IMR-90 (cell line): Measurements from ENCODE around the gene MRPS15. TPM values are rescaled to one million over a fixed set of nuclear protein-coding genes. Genes with fewer than 3 reads are reported as not detected.

ENCODE experiments used
- ATAC-seq: fragments of 200-7000 bp; cut with Tn5 transposase; 2 replicates; pipeline ENCODE4 v1.9.1; 2020; ENCODE audit warnings: low read depth, mild to moderate bottlenecking, moderate library complexity
- BruUV-seq: library from RNA; stranded (reverse); fragments of 400-500 nt; replicated peaks from 2 replicates; lab custom pipeline; 2021; lab: Mats Ljungman, UMichigan
- CTCF ChIA-PET: fragments of 300-600 bp; formaldehyde crosslinking; extraction: SDS; loops from one replicate; lab custom pipeline; 2021; ENCODE audit warnings: antibody characterized with exemption; lab: Yijun Ruan, JAX
- POLR2A ChIA-PET: fragments of 300-600 bp; sonication (Branson Sonifier 250); formaldehyde crosslinking; loops from one replicate; lab custom pipeline; 2022; ENCODE audit warnings: antibody characterized with exemption; ENCODE audit not compliant: unreplicated experiment; lab: Charles Lee
- DNase-seq: peaks from one replicate; pipeline ENCODE4 v3.0.0; 2013
- H2AFZ ChIP-seq: replicated peaks from 2 replicates; pipeline ENCODE3; 2013; ENCODE audit warnings: low read length, mild to moderate bottlenecking; ENCODE audit not compliant: poor library complexity
- H2AK5ac ChIP-seq: 2 replicates; pipeline ENCODE4 v1.6.1; 2013; ENCODE audit warnings: low read depth, low read length, inconsistent platforms
- H2AK9ac ChIP-seq: replicated peaks from 2 replicates; pipeline ENCODE3; 2013; ENCODE audit warnings: mild to moderate bottlenecking, low read depth, low read length, moderate library complexity; ENCODE audit not compliant: poor library complexity
- H2BK120ac ChIP-seq: 2 replicates; pipeline ENCODE4 v1.6.1; 2013; ENCODE audit warnings: low read depth, low read length, inconsistent platforms
- H2BK15ac ChIP-seq: 3 replicates; pipeline ENCODE4 v1.6.1; 2013; ENCODE audit warnings: low read depth, low read length, inconsistent platforms
- H2BK20ac ChIP-seq: 2 replicates; pipeline ENCODE4 v1.6.1; 2013; ENCODE audit warnings: low read depth, mild to moderate bottlenecking, inconsistent platforms, low read length, moderate library complexity
- H2BK5ac ChIP-seq: 2 replicates; pipeline ENCODE4 v1.6.1; 2013; ENCODE audit warnings: mild to moderate bottlenecking, low read depth, low read length, inconsistent platforms; ENCODE audit not compliant: poor library complexity, severe bottlenecking
- H3K14ac ChIP-seq: replicated peaks from 2 replicates; pipeline ENCODE4 v1.6.1; 2013; ENCODE audit warnings: low read depth, low read length, inconsistent platforms
- H3K18ac ChIP-seq: 2 replicates; pipeline ENCODE4 v1.6.1; 2013; ENCODE audit warnings: low read depth, low read length, control low read depth
- H3K23ac ChIP-seq: 2 replicates; pipeline ENCODE4 v1.6.1; 2013; ENCODE audit warnings: low read depth, low read length, inconsistent platforms
- H3K27ac ChIP-seq: 2 replicates; pipeline ENCODE4 v1.5.1; 2013; ENCODE audit warnings: mild to moderate bottlenecking, control low read depth, low read length; ENCODE audit not compliant: insufficient read depth
- H3K27me3 ChIP-seq: 2 replicates; pipeline ENCODE4 v1.6.1; 2013; ENCODE audit warnings: low read length; ENCODE audit not compliant: control insufficient read depth, insufficient read depth
- H3K36me3 ChIP-seq: 2 replicates; pipeline ENCODE4 v1.6.1; 2013; ENCODE audit warnings: low read length, mixed read lengths; ENCODE audit not compliant: control insufficient read depth, insufficient read depth
- H3K4ac ChIP-seq: 2 replicates; pipeline ENCODE4 v1.6.1; 2013; ENCODE audit warnings: low read depth, low read length, inconsistent platforms
- H3K4me1 ChIP-seq: 2 replicates; pipeline ENCODE4 v1.6.1; 2013; ENCODE audit warnings: low read length, mixed read lengths; ENCODE audit not compliant: control insufficient read depth, insufficient read depth
- H3K4me2 ChIP-seq: 2 replicates; pipeline ENCODE4 v1.6.1; 2013; ENCODE audit warnings: low read depth, mild to moderate bottlenecking, control low read depth, low read length, moderate library complexity
- H3K4me3 ChIP-seq: 2 replicates; pipeline ENCODE4 v1.5.1; 2013; ENCODE audit warnings: low read depth, mild to moderate bottlenecking, control low read depth, low read length, moderate library complexity; ENCODE audit not compliant: insufficient read depth
- H3K56ac ChIP-seq: 2 replicates; pipeline ENCODE4 v1.6.1; 2013; ENCODE audit warnings: low read length, inconsistent platforms; ENCODE audit not compliant: insufficient read depth; ENCODE audit errors: extremely low read depth
- H3K79me1 ChIP-seq, 2 experiments: 2 replicates each; pipeline ENCODE4 v1.6.1; 2013; ENCODE audit warnings: low read length in 2 of 2, inconsistent platforms in 1 of 2, low read depth in 1 of 2
- H3K9ac ChIP-seq: 2 replicates; pipeline ENCODE4 v1.6.1; 2013; ENCODE audit warnings: low read depth, low read length, control low read depth
- H3K9me1 ChIP-seq: 2 replicates; pipeline ENCODE4 v1.6.1; 2013; ENCODE audit warnings: low read length, inconsistent platforms; ENCODE audit not compliant: insufficient read depth
- H3K9me3 ChIP-seq: 2 replicates; pipeline ENCODE4 v1.6.1; 2013; ENCODE audit warnings: low read length; ENCODE audit not compliant: control insufficient read depth, insufficient read depth
- H4K20me1 ChIP-seq: 2 replicates; pipeline ENCODE4 v1.6.1; 2013; ENCODE audit warnings: low read length, inconsistent platforms; ENCODE audit not compliant: insufficient read depth
- H4K5ac ChIP-seq: 2 replicates; pipeline ENCODE4 v1.6.1; 2013; ENCODE audit warnings: mild to moderate bottlenecking, low read depth, low read length, control low read depth
- H4K8ac ChIP-seq, 2 experiments: 2 replicates each; pipeline ENCODE4 v1.6.1; 2013; ENCODE audit warnings: low read depth in 2 of 2, low read length in 2 of 2, control low read depth in 1 of 2, inconsistent platforms in 1 of 2
- H4K91ac ChIP-seq: 2 replicates; pipeline ENCODE4 v1.6.1; 2013; ENCODE audit warnings: low read depth, low read length, inconsistent platforms; ENCODE audit not compliant: insufficient read depth
- BHLHE40 ChIP-seq: fragments of 150-350 bp; IDR thresholded peaks from 2 replicates; pipeline ENCODE4 v1.6.1; 2016; ENCODE audit warnings: mild to moderate bottlenecking, low read depth, low read length
- CEBPB ChIP-seq: IDR thresholded peaks from 2 replicates; pipeline ENCODE4 v1.6.1; 2012; ENCODE audit warnings: low read depth, low read length, improper control_type of control experiment
- CHD1 ChIP-seq: IDR thresholded peaks from 2 replicates; pipeline ENCODE4 v1.6.1; 2012; ENCODE audit warnings: low read depth, low read length, improper control_type of control experiment
- CTCF ChIP-seq: conservative IDR thresholded peaks from 2 replicates; pipeline ENCODE4 v1.5.1; 2012; ENCODE audit warnings: mild to moderate bottlenecking, low read depth, low read length, improper control_type of control experiment
- ELK1 ChIP-seq: fragments of 150-350 bp; IDR thresholded peaks from 2 replicates; pipeline ENCODE4 v1.6.1; 2016; ENCODE audit warnings: low read depth, mild to moderate bottlenecking, low read length, moderate library complexity, borderline replicate concordance
- FOS ChIP-seq: fragments of 150-350 bp; IDR thresholded peaks from 2 replicates; pipeline ENCODE4 v1.6.1; 2016; ENCODE audit warnings: low read depth, low read length
- MAFK ChIP-seq: IDR thresholded peaks from 2 replicates; pipeline ENCODE4 v1.6.1; 2012; ENCODE audit warnings: low read depth, low read length, improper control_type of control experiment
- MAZ ChIP-seq: IDR thresholded peaks from 2 replicates; pipeline ENCODE4 v1.6.1; 2012; ENCODE audit warnings: low read depth, mild to moderate bottlenecking, low read length, improper control_type of control experiment, moderate library complexity, borderline replicate concordance
- MXI1 ChIP-seq: IDR thresholded peaks from 2 replicates; pipeline ENCODE4 v1.6.1; 2012; ENCODE audit warnings: low read depth, mild to moderate bottlenecking, low read length, moderate library complexity, borderline replicate concordance
- NFE2L2 ChIP-seq: fragments of 150-350 bp; IDR thresholded peaks from 2 replicates; pipeline ENCODE4 v1.6.1; 2016; ENCODE audit warnings: low read depth, mild to moderate bottlenecking, low read length
- POLR2A ChIP-seq: IDR thresholded peaks from 2 replicates; pipeline ENCODE4 v1.6.1; 2012; ENCODE audit warnings: mild to moderate bottlenecking, low read depth, low read length
- RCOR1 ChIP-seq: IDR thresholded peaks from 2 replicates; pipeline ENCODE4 v1.6.1; 2012; ENCODE audit warnings: mild to moderate bottlenecking, low read length, improper control_type of control experiment; ENCODE audit not compliant: insufficient replicate concordance
- RFX5 ChIP-seq: IDR thresholded peaks from 2 replicates; pipeline ENCODE4 v1.8.0; 2012; ENCODE audit warnings: low read depth, mild to moderate bottlenecking, low read length, moderate library complexity
- SMC3 ChIP-seq: fragments of 150-350 bp; IDR thresholded peaks from 2 replicates; pipeline ENCODE4 v1.6.1; 2016; ENCODE audit warnings: low read depth, mild to moderate bottlenecking, antibody characterized with exemption, low read length, moderate library complexity
- USF2 ChIP-seq: fragments of 150-350 bp; IDR thresholded peaks from 2 replicates; pipeline ENCODE4 v1.6.1; 2017; ENCODE audit warnings: mild to moderate bottlenecking, antibody characterized with exemption, low read length, low read depth
- WGBS, 2 experiments: methylation state at CpG; one replicate each; pipeline versions ENCODE4 v1.1.5 to v1.1.7; 2013; ENCODE audit warnings: missing lambda C conversion rate in 2 of 2; ENCODE audit not compliant: insufficient read length in 1 of 2; ENCODE audit errors: extremely low coverage in 2 of 2; 5-methylcytosine and 5-hydroxymethylcytosine counted together
- dilution Hi-C: fragments of 300-500 bp; cut with HindIII; formaldehyde crosslinking; loops from one replicate; pipeline ENCODE4 v1.14.3; 2018; ENCODE audit warnings: low sequenced_read_pairs; ENCODE audit not compliant: unreplicated experiment
- in situ Hi-C: fragments of 300-500 bp; cut with MboI; formaldehyde crosslinking; loops from 3 replicates; pipeline ENCODE4 v1.14.3; 2019; ENCODE audit warnings: low sequenced_read_pairs, inconsistent platforms, mixed read lengths
- intact Hi-C: fragments of 100-400 bp; cut with micrococcal nuclease; formaldehyde crosslinking; loops from 2 replicates; pipeline ENCODE4 v1.10.0; 2022
- polyA plus RNA-seq, 3 experiments: library from polyadenylated mRNA; depleted of rRNA; stranded (reverse); fragments of >200 nt; gene quantifications; 2 replicates each; pipeline ENCODE4 v1.2.3, GENCODE V29; 2012; ENCODE audit warnings: low replicate concordance in 1 of 3
- total RNA-seq: library from RNA; depleted of rRNA; stranded (reverse); fragments of >200 nt; gene quantifications from 2 replicates; pipeline ENCODE4 v1.2.3, GENCODE V29; 2012

MRPS15 gene
- total and polyA plus RNA-seq, 2 of the 4 experiments (the other 2 are of a cell fraction): 46.1 to 77.9 TPM

- H3K56ac ChIP-seq: no peak overlapping the region
- no peak overlapping the region for H2BK20ac ChIP-seq
- no peak overlapping the region for H4K91ac ChIP-seq
- peaks cover 2% of the 10 kb centered on the region; the same call in 1 of the 2 replicates for H3K27me3 ChIP-seq
- in situ Hi-C loops: loop anchor here (25.0 kb wide), 1 partner anchor 1546 kb away; the partner anchor contains the start of genes FHL3 and UTP11
- peaks cover 8% of the 10 kb centered on the region for H3K9me1 ChIP-seq
- no peak overlapping the region for H3K27ac ChIP-seq
- H4K8ac ChIP-seq: no peak overlapping the region
- no peaks in the 10 kb centered on the region for H4K20me1 ChIP-seq
- H3K9ac ChIP-seq: no peak overlapping the region
- no peak for DNase-seq
- H2BK120ac ChIP-seq: no peak overlapping the region
- no peak overlapping the region for H3K23ac ChIP-seq
- no peak overlapping the region for H2BK15ac ChIP-seq
- H2AK5ac ChIP-seq: 0 out of 2 replicates have a peak overlapping the region, but pooled peaks have one; percentile 3
- H2AFZ ChIP-seq: peak overlapping the region; percentile 82
- no peak overlapping the region for H3K4ac ChIP-seq
- no peak overlapping the region for H2BK5ac ChIP-seq
- no peak overlapping the region for H3K4me3 ChIP-seq
- no peaks in the 10 kb centered on the region for H3K9me3 ChIP-seq
- BruUV-seq: no TSS peak
- ATAC-seq: no peak
- no peak overlapping the region for H4K5ac ChIP-seq
- no peak overlapping the region for H3K18ac ChIP-seq
- H3K4me1 ChIP-seq: peaks cover 6% of the 10 kb centered on the region
- H3K36me3 ChIP-seq: peaks cover 8% of the 10 kb centered on the region; the same call in 1 of the 2 replicates
- no peak overlapping the region for H2AK9ac ChIP-seq
- no peak overlapping the region for H3K14ac ChIP-seq
- POLR2A ChIA-PET: no interaction called here
- dilution Hi-C loops: no loop called here
- CTCF ChIA-PET: no interaction called here
- H3K79me1 ChIP-seq: peaks cover 13 to 18% of the 10 kb centered on the region in 2 experiments; a peak in 3 of 4 replicates
- 20% methylated on average over 1 of the region's 12 CpGs; no CpG with 5 or more reads in 1 of the 2 experiments for WGBS, 2 experiments
- H3K4me2 ChIP-seq: no peak overlapping the region
- intact Hi-C loops: no loop called here
- no peak for TF ChIP-seq RFX5
- TF ChIP-seq BHLHE40: no peak
- no peak for TF ChIP-seq SMC3
- TF ChIP-seq FOS: no peak
- TF ChIP-seq MAFK: no peak
- TF ChIP-seq MAZ: no peak
- no peak for TF ChIP-seq POLR2A
- TF ChIP-seq MXI1: no peak
- no peak for TF ChIP-seq RCOR1
- no peak for TF ChIP-seq USF2
- no peak for TF ChIP-seq CEBPB
- no peak for TF ChIP-seq CTCF
- TF ChIP-seq CHD1: no peak
- TF ChIP-seq ELK1: no peak
- TF ChIP-seq NFE2L2: no peak
These were observed 2.3 kb upstream of the MRPS15 start for GRCh38 chr1:36466370-36467026.
